IPS DF 4.7 (cell line): ENCODE measurements around the gene DENND2A.
"Not testable (repeated sequence)": the region's sequence is repeated elsewhere in the genome, so short reads cannot be mapped to it uniquely, and the experiment has no call there.

ENCODE experiments used
- DNase-seq: peaks from one replicate; pipeline ENCODE4 v3.0.0-alpha.2; 2013; ENCODE audit warnings: low spot score; ENCODE audit errors: extremely low read depth

The DENND2A gene

DNA sequence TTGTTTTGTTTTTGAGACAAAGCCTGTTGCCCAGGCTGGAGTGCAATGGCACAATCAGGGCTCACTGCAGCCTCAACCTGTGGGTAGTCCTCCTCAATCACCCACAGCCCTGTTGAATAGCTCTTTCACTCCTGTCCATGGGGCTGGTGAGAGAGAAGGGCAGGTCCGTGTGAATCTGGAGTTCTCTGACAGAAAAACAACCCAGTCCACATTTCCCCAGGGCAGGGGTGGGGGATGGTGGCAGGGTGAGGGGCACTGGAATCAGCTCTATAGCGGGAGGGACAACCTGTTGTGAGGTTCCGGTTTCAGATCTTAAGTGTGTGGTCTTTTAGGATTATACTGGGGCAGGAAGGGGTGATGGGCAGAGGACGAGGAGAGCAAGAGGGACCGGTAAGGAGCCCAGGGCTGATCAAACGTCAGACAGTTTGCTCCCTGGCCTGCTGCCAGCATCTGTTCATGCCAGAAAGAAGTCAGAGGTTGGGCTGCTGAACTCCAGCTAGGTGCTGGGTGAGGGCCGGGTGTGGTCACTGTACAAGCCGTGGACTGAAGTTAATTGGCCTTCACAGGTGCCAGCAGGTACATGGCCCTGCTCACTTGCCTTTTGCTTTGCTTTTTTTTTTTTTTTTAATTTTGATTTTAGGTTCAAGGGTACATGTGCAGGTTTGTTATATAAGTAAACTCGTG lies 128.2 kb downstream of the DENND2A start:
- no peak for DNase-seq

DNA sequence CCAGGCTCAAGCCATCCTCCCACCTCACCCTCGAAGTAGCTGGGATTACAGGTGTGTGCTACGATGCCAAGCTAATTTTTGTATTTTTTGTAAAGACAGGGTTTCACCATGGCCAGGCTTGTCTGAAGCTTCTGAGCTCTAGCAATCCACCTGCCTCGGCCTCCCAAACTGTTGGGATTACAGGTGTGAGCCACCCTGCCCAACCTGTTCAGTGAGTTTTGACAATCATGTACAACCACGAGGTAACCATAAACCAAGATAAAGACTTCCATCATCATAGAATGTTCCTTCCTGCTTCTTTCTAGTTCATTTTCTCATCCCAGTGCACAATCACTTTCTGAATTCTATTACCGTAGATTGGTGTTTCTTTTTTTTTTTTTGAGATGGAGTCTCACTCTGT lies 130.8 kb downstream of the DENND2A start:
- DNase-seq, result no peak

DNA sequence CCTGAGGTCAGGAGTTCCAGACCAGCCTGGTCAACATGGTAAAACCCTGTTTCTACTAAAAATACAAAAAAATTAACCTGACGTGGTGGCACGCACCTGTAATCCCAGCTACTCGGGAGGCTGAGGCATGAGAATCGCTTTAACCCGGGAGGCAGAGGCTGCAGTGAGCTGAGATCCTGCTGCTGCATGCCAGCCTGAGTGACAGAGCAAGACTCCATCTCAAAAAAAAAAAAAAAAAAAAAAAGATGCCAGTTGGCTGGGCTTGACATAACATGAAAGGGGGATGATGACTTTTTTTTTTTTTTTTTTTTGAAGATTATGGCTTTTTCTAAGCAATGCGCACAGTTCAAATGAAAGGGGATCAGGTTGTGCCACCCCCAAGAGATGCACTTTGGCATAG lies 133.1 kb downstream of the DENND2A start:
- not testable (repeated sequence) for DNase-seq

DNA sequence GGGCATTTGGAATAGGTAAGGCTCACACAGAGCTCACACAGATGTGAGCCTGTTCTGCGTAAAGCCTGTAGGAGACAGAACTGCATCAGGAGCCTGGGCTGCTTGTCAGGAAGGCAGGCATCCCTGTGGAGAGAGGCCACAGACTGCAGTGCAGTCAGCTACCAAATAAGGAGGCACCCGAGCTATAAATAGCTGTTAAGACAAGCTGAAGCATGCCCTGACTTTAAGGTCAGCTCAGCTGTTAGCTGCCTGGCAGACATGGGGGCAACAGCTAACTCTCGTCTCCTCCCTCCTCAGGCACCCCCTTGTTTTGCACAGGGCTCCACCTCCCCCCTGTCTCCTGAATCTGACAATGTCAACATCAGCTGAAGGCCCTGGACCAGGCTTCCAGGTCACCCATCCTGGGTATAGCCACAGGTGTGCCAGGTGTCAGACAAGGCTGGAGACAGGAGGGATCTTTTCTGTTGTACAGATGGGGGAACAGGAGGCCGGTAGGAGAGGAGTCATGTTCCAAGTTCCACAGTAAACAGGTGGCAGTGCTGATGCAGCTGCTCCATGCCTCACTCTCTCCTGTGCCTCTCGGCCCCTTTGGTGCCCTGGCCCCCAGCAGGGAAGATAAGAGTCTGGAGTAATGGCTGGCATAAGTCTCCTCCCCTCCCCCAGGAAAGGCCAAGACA lies 133.7 kb downstream of the DENND2A start:
- no peak for DNase-seq

DNA sequence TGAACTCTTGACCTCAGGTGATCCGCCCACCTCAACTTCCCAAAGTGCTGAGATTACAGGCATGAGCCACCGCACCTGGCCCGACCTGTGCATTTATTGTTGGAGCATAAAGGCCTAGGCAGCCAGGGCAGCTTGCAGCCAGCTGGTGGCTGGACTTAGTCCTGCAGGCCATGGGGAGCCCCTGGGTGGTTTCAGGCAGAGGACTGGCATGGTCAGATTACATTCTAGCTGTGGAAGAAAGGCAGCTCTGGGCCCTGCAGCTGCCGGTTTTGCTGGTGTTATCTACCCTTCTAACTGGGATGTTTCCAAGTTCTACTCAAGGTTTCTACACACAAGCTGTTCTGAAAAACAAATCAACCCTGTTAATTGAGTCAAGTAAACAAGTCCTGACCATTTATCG lies 138.6 kb downstream of the DENND2A start:
- no peak for DNase-seq

DNA sequence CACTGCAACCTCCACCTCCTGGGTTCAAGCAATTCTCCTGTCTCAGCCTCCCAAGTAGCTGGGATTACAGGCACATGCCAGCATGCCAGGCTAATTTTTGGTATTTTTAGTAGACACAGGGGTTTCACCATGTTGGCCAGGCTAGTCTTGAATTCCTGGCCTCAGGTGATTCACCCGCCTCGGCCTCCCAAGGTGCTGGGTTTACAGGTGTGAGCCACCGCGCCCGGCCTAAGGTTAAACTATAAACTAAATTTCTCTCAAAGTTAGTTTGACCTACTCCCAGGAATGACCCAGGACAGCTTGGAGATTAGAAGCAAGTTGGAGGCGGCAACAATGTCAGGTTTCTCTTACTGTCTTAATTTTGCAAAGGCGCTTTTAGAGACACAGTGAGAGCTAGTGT lies 142.8 kb downstream of the DENND2A start:
- not testable (repeated sequence) for DNase-seq

DNA sequence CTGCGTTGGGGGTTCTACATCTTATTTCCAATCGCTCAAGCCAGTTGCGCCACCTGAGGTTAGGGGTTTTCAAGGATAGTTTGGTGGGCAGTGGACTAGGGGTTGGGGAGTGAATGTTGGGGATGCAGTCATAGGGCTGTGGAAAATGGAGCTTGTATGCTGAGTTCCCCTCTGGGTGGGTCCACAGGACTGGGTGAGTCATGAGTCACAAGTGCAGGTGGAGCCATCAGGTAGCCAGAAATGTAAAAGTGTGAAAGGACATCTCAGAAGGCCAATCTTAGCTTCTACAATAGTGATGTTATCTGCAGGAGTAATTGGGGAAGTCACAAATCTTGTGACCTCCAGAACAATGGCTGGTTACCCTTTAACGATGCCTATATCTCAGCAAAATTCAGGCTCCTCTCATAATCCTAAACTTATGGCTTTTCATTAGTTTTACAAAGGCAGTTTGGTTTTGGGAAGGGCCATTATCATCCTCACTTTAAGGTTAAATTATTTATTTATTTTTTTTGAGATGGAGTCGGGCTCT lies 143.3 kb downstream of the DENND2A start:
- no peak for DNase-seq

DNA sequence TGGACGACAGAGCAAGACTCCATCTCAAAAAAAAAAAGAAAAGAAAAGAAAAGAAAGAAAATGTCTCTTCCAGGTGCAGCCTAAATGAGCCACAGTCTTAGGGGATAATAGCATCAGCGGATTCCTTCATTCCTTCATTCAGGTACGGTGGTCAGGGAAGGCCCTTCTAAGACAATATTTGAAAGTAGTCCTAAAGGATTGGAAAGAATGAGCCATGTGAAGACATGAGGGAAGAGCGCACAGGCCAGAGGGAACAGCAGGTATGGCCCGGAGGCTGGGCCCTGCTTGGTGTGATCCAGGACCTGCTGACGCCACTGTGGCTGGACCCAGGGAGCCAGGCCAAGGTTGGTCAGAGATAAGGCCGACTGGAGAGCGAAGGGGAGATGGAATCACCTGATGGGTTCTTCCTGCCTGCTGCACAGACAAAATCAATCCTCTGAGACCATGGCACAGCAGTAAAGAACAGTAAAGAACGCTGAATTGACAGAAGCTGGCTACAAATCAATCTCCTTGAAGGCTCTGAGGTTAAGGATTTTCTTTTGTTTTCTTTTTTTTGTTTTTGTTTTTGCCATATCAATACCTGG lies 145.0 kb downstream of the DENND2A start:
- DNase-seq, result no peak

DNA sequence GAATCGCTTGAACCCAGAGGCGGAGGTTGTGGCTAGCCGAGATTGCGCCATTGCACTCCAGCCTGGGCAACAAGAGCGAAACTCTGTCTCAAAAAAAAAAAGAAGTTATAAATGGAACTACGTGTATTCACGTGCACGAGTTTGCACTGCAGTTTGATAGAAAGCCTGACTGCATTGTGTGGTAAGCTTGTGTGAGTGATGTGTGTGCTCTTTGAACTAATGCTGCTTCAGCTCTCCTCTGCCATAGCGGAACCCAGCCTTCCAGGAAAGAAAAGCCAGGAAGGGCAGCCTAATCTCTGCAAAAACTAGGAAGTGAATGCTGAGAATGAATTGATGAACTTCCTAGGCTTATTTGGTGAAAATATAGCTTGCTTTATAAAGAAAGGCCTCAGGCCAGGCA lies 145.7 kb downstream of the DENND2A start:
- no peak for DNase-seq

DNA sequence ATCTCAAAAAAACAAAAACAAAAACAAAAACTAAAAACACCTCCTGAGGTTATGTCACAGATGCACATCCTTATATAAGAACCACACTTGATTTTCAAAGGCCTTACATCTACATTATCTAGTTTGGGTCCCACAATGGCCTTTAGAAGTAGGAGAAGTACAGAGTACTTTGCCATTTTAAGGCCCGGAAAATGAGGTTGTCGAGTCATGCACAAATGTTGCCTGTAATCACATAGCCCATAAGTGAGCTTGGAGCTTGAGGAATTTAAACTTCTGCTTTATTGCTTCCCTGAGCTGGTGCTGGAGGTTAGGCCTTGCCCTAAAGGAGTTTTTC lies 151.6 kb downstream of the DENND2A start:
- no peak for DNase-seq

DNA sequence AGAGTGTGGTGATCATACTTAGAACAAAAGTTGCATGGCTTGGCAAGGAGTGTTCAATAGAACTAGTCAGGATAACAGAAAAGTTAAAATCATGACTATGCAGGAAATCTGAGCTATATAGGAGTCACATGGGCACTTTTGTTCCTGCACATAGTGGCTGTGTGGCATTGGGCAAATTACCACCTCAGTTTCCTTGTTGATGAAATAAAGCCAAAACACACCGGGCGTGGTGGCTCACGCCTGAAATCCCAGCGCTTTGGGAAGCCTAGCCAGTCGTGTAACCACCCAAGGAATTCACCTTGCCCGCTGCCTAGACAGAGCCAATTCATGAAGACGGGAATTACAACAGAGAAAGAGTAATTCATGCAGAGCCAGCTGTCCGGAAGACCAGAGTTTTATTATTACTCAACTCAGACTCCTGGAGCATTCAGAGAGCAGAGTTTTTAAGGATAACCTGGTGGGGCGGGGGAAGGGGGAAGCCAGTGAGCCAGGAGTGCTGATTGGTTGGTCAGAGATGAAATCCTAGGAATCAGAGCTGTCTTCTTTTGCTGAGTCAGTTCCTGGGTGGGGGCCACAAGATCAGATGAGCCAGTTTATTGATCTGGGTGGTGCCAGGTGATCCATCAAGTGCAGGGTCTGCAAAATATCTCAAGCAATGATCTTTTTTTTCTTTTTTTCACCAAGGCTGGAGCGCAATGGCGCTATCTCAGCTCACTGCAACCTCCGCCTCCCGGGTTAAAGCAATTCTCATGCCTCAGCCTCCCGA lies 154.9 kb downstream of the DENND2A start:
- DNase-seq, result no peak

DNA sequence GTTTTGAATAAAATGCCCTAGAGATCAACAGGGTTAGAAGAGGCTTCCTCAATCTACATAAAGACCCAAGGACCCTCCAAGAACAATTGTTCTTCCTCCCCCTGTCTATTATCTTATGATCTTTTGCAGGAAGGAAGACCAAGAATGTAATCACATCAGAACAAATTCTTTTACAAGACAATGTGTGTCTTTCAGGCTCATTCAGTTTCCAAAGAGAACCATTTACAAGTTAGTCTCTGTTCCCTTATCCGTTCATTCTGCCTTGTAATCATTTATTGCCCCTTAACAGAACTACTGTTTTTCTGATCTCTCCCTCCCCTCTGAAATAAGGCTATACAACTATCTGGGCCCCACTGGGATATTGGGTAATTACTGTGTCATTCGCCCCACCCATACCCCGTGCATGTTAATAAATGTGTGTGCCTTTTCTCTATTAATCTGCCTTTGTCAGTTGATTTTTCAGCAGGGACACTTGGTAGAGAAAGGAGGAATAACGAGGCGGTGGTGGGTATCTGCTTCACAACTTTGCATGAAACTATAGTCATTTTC lies 155.6 kb downstream of the DENND2A start:
- no peak for DNase-seq

DNA sequence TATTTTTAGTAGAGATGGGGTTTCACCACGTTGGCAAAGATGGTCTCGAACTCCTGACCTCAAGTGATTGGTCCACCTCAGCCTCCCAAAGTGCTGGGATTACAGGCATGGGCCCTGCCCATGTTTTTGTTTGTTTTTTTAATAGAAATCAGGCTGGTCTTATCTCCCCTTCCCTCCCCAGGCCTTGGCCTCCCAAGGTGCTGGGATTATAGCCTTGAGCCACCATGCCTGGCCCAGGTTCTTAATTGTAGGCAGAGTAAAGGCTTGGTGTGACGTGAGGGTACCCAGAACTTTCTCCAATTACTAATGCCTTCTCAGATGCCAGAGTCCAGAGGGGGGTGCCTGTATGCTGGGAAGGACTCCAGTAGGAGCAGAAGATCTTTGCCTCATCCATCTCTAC lies 156.1 kb downstream of the DENND2A start:
- no peak for DNase-seq

DNA sequence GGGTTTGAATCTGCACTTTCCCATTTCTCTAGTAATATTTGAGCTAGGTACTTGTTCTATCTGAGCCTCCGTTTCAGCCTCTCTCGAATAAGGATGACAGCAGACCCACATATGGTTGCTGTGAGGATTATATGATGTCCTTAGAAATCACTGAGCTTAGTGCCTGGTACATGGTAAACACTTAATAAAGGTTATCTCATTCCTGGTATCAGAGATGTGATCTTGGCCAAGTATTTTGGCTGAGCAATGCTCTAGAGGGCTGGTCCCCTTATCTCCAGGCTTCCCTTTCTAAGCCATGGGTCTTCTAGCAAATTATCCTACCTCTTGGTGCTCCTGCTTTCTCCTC lies 160.9 kb downstream of the DENND2A start:
- no peak for DNase-seq

DNA sequence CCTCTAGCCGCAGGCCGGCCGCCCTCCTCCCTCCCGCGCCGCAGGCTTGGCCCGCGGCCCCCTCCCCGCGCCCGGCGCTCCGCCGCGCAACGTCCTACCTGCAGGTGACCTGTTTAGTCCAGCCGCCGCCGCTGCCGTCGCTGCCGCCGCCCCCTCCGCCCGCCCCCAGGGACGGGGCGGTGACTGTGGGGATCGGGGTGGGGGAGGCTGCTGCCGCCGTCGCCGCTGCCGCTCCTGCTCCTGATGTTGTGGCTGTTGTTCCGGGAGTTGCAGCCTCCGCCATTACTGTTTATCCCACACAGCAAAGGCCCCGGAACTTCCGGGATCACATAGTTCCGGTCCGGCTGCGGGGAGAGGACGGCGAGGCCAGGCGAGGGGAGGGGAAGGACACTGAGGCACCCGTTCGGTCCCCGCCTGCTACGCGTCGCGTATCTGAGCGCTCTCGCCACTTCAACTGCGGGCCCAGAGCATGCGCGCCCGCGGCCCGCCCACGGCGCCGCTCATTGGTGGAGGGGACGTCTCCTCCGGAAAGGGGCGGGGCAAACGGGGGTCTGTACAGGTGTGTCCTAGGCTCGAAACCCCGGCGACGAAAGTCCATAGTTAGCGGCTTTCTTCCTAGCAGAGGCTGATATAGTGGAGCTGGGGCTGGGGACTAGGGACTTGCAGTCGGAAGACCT lies 161.4 kb downstream of the DENND2A start, which contains the start of gene MKRN1:
MKRN1 (minus strand) TSS at position 444 of the 677 bp plus-strand sequence; CDS start at position 283, 161 bp downstream.
- DNase-seq, result peak; percentile 87

DNA sequence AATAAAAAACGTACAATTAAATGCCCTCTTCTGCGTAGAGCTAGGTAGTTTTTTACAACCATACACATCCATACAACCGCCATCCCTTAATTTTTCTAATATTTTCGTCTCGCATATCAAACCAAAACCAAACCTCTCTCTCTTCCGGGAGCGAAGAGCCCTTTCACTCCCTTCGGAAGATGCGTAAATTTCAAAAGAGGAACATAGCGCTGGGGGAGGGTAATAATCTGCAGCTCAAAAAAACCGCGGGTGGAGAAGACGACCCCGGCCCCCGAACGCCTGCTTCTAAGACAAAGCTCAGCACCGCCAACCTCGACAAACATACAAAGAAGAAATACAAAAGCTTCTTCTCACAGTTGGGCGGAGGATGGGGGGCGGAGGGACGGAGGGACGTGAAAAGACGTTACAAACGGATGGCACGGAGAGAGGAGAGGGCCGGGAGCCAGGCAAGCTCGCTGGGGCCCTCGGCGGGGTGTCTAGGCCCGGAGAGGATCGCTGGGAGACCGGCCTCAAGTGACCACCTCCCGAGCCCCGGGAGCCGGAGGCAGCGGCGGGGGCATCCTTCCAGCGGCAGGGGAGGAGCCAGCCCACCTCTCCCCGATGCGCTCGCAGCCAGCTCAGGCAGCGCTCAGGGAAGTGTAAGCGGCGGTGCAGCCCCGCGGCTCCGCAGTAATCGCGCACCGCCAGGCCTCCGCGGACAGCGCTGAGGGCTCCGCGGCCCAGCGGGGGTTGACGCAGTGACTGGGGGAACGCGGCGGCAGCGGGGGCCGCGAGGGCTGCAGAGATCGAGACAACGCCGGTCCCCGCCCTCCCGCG lies 162.2 kb downstream of the DENND2A start:
- no peak for DNase-seq

DNA sequence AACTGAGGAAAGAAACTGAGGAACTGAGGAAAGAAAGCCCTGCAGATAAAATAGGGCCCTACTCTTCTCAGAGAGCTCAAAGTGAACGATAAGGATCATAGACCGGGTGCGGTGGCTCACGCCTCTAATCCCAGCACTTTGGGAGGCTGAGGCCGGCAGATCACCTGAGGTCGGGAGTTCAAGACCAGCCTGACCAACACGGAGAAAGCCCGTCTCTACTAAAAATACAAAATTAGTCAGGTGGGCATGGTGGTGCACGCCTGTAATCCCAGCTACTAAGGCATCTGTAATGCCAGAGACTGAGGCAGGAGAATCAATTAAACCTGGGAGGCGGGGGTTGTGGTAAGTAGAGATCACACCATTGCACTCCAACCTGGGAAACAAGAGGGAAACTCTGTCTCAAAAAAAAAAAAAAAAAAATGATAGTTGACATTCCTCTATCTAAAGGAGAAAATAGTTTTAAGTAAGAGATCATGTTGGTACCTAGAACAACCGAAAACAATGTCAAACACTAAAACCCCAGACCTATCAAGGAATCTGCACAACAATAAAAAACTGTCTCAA lies 163.8 kb downstream of the DENND2A start:
- DNase-seq, result no peak

DNA sequence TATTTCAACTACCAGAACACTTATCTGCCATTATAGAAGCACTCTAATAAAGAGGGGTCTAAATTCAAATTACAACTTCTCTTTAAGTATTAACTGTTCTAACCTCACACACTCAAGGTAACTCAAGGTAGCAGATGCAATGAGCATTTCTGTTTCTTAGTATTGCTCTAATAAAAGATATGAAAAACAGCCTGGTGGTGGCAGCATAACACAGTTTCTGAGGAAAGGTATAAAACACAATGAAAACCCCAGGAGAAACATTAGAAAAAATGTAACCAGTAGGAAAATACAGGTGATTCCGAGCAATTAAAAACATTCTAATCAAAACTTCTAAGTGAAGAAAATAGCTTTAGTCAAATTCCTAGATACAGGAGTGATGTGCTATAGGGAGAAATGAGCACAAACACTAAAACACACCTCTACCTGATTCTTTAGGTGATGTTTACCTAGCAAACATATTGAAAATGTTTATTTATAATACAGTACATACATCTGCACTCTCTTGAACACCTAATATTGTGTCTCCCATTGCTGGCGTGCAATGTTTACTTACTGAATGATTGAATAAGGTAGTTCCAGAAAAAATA lies 164.8 kb downstream of the DENND2A start:
- no peak for DNase-seq
